Tibial artery (tissue), 4 donors: ENCODE data around the gene FAXC.

ENCODE experiments used
- DNase-seq, 2 donors: peaks; one replicate each; pipeline ENCODE4 v3.0.0-alpha.2; 2019
- H3K27ac ChIP-seq, 2 donors: fragments of 200-600 bp; sonication (generic) in 1 of 2; 1 replicate in 1 of 2; 2 replicates in 1 of 2; pipeline ENCODE4 v1.5.1; 2018 to 2019; ENCODE audit warnings: mild to moderate bottlenecking in 1 of 2
- H3K27me3 ChIP-seq, 2 donors: fragments of 200-600 bp; sonication (generic) in 1 of 2; one replicate each; pipeline versions ENCODE4 v1.5.1 to v1.6.0; 2016 to 2019
- H3K36me3 ChIP-seq, 3 donors: fragments of 200-600 bp; sonication (generic) in 2 of 3; one replicate each; pipeline ENCODE4 v1.5.1; 2016 to 2019; ENCODE audit warnings: mild to moderate bottlenecking in 2 of 3
- H3K4me1 ChIP-seq, 4 donors: fragments of 200-600 bp; sonication (generic) in 2 of 4; 1 replicate in 3 of 4; 2 replicates in 1 of 4; pipeline ENCODE4 v1.5.1; 2016 to 2019
- H3K4me3 ChIP-seq, 2 donors: fragments of 200-600 bp; sonication (generic) in 1 of 2; 1 replicate in 1 of 2; 2 replicates in 1 of 2; pipeline ENCODE4 v1.5.1; 2018 to 2019; ENCODE audit warnings: mild to moderate bottlenecking in 2 of 2
- H3K9me3 ChIP-seq, 3 donors: fragments of 200-600 bp; sonication (generic) in 1 of 3; one replicate each; pipeline ENCODE4 v1.5.1; 2016 to 2019
- CTCF ChIP-seq, 2 experiments: fragments of 200-600 bp in 1 of 2; fragments of 450-650 bp in 1 of 2; IDR thresholded peaks; one replicate each; pipeline ENCODE4 v1.5.1; 2017 to 2019; ENCODE audit warnings: antibody characterized with exemption in 2 of 2, mild to moderate bottlenecking in 1 of 2, moderate library complexity in 1 of 2
- intact Hi-C: fragments of 100-400 bp; cut with DNase I; formaldehyde crosslinking; loops from one replicate; pipeline ENCODE4 v1.15.0; 2023; ENCODE audit warnings: low total_unique reads

The FAXC gene

GRCh38 chr6:99384507-99384906 lies 35.0 kb upstream of the FAXC start:
- no peaks in the 10 kb centered on the region for H3K27me3 ChIP-seq
- TF ChIP-seq CTCF (IDR thresholded peaks at IDR 0.05) = no peak
- DNase-seq = no peak
- no peaks in the 10 kb centered on the region for H3K4me1 ChIP-seq
- no peaks in the 10 kb centered on the region for H3K9me3 ChIP-seq
- H3K4me3 ChIP-seq = no peak overlapping the region
- intact Hi-C loops = no loop called here
- no peaks in the 10 kb centered on the region for H3K36me3 ChIP-seq
- H3K27ac ChIP-seq = no peak overlapping the region

GRCh38 chr6:99378636-99379035 lies 29.2 kb upstream of the FAXC start:
- Histone ChIP-seq H3K27me3 (no peaks in the 10 kb centered on the region), H3K36me3 (peaks cover 4 to 14% (median 9%) of the 10 kb centered on the region in 3 donors), H3K9me3 (no peaks in the 10 kb centered on the region), H3K4me1 (no peaks in the 10 kb centered on the region), H3K4me3 (no peak overlapping the region), H3K27ac (no peak overlapping the region)
- TF ChIP-seq CTCF (IDR thresholded peaks at IDR 0.05) = no peak
- intact Hi-C loops = no loop called here
- no peak for DNase-seq

GRCh38 chr6:99369533-99369932 lies 20.1 kb upstream of the FAXC start:
- no peak for TF ChIP-seq CTCF (IDR thresholded peaks at IDR 0.05)

GRCh38 chr6:99366852-99367251 lies 17.4 kb upstream of the FAXC start:
- Histone ChIP-seq H3K27ac (no peak overlapping the region), H3K4me1 (no peaks in the 10 kb centered on the region), H3K27me3 (no peaks in the 10 kb centered on the region), H3K36me3 (peaks cover 0 to 4% (median 0%) of the 10 kb centered on the region in 3 donors), H3K4me3 (no peak overlapping the region), H3K9me3 (no peaks in the 10 kb centered on the region)
- no peak for DNase-seq
- intact Hi-C loops = no loop called here
- TF ChIP-seq CTCF (IDR thresholded peaks at IDR 0.05) = no peak

More at GRCh38 chr6:99369533-99369932, 20.1 kb upstream of the FAXC start:
- H3K9me3 ChIP-seq = no peaks in the 10 kb centered on the region
- H3K27ac ChIP-seq = no peak overlapping the region
- H3K4me3 ChIP-seq = no peak overlapping the region
- peaks cover 0 to 4% (median 0%) of the 10 kb centered on the region in 3 donors for H3K36me3 ChIP-seq
- no peaks in the 10 kb centered on the region for H3K4me1 ChIP-seq
- DNase-seq = no peak
- intact Hi-C loops = no loop called here
- no peaks in the 10 kb centered on the region for H3K27me3 ChIP-seq

GRCh38 chr6:99364026-99364425 lies 14.6 kb upstream of the FAXC start:
- intact Hi-C loops = no loop called here
- DNase-seq = no peak
- no peaks in the 10 kb centered on the region for H3K27me3 ChIP-seq
- no peaks in the 10 kb centered on the region for H3K36me3 ChIP-seq
- TF ChIP-seq CTCF (IDR thresholded peaks at IDR 0.05) = no peak
- H3K27ac ChIP-seq = no peak overlapping the region
- no peaks in the 10 kb centered on the region for H3K9me3 ChIP-seq
- no peaks in the 10 kb centered on the region for H3K4me1 ChIP-seq
- no peak overlapping the region for H3K4me3 ChIP-seq

GRCh38 chr6:99362678-99363268 lies 13.3 kb upstream of the FAXC start:
- Histone ChIP-seq H3K36me3 (no peaks in the 10 kb centered on the region), H3K4me1 (no peaks in the 10 kb centered on the region), H3K4me3 (no peak overlapping the region), H3K27ac (no peak overlapping the region), H3K27me3 (no peaks in the 10 kb centered on the region), H3K9me3 (no peaks in the 10 kb centered on the region)
- no peak for TF ChIP-seq CTCF (IDR thresholded peaks at IDR 0.05)
- intact Hi-C loops = no loop called here
- no peak for DNase-seq
